Suppressor macrophage (primary cell): ENCODE data around the gene BBS4.

Experiments
- DNase-seq, 4 experiments: peaks; one replicate each; pipeline ENCODE4 v3.0.0-alpha.2; 2020 to 2022

Gene BBS4

GRCh38 chr15:72766780-72767179, 80.8 kb downstream of the BBS4 start:
- no peak for DNase-seq

GRCh38 chr15:72770673-72771328, 84.8 kb downstream of the BBS4 start:
- DNase-seq, result no peak

- DNase-seq, result no peak
Observed at GRCh38 chr15:72771329-72771725, 85.3 kb downstream of the BBS4 start.

- peak; percentile 32 to 76 (median 60) for DNase-seq
Observed at GRCh38 chr15:72774696-72775383, 88.8 kb downstream of the BBS4 start.

GRCh38 chr15:72778796-72779195, 92.8 kb downstream of the BBS4 start:
- no peak for DNase-seq

GRCh38 chr15:72781631-72782030, 95.6 kb downstream of the BBS4 start:
- peak; percentile 56 to 83 (median 66) for DNase-seq

- peak; percentile 17 to 25 (median 20) for DNase-seq
Observed at GRCh38 chr15:72782274-72783003, 96.4 kb downstream of the BBS4 start.

GRCh38 chr15:72783004-72783639, 97.1 kb downstream of the BBS4 start:
- peak; percentile 85 to 97 (median 92) for DNase-seq

- DNase-seq, result peak; percentile 95 to 98 (median 98)
Observed at GRCh38 chr15:72783640-72784455, 97.8 kb downstream of the BBS4 start, which contains the start of gene ADPGK. Gene ADPGK (minus strand): TSS chr15:72783758. CDS start chr15:72783691, 67 bp downstream.

GRCh38 chr15:72784456-72784876, 98.5 kb downstream of the BBS4 start:
- DNase-seq, result no peak

- DNase-seq, result peak; percentile 60 to 81 (median 77)
Observed at GRCh38 chr15:72785432-72785831, 99.4 kb downstream of the BBS4 start.

GRCh38 chr15:72785841-72786240, 99.8 kb downstream of the BBS4 start:
- peak in 2 of 4 experiments; percentile 32 to 40 for DNase-seq

- no peak for DNase-seq
Observed at GRCh38 chr15:72786242-72786641, 100.2 kb downstream of the BBS4 start.

GRCh38 chr15:72786676-72787345, 100.8 kb downstream of the BBS4 start:
- DNase-seq, result no peak

GRCh38 chr15:72787526-72787925, 101.5 kb downstream of the BBS4 start:
- DNase-seq, result no peak
